Transverse colon (tissue), 4 donors: ENCODE measurements around the gene FAM120B. TPM values are rescaled to one million over a fixed set of nuclear protein-coding genes. Genes with fewer than 3 reads are reported as not detected.

Source experiments
- DNase-seq: peaks from one replicate; pipeline ENCODE4 v3.0.0-alpha.2; 2019
- H3K27ac ChIP-seq, 4 donors: fragments of 200-600 bp; sonication (generic); 2 replicates each; pipeline ENCODE4 v1.5.1; 2016 to 2018; ENCODE audit warnings: inconsistent platforms in 4 of 4
- H3K27me3 ChIP-seq: fragments of 200-600 bp; sonication (generic); 2 replicates; pipeline ENCODE4 v1.5.1; 2017; ENCODE audit warnings: inconsistent platforms
- H3K36me3 ChIP-seq, 4 donors: fragments of 200-600 bp; sonication (generic); 2 replicates each; pipeline ENCODE4 v1.5.1; 2017 to 2019; ENCODE audit warnings: inconsistent platforms in 4 of 4
- H3K4me1 ChIP-seq, 4 donors: fragments of 200-600 bp; sonication (generic); 2 replicates each; pipeline ENCODE4 v1.5.1; 2017 to 2020; ENCODE audit warnings: inconsistent platforms in 4 of 4
- H3K4me3 ChIP-seq, 4 donors: fragments of 200-600 bp; sonication (generic); 1 replicate in 1 of 4; 2 replicates in 3 of 4; pipeline versions ENCODE4 v1.5.1 to v1.6.1; 2017 to 2019; ENCODE audit warnings: inconsistent platforms in 4 of 4
- H3K9me3 ChIP-seq, 2 donors: fragments of 200-600 bp; sonication (generic); 2 replicates each; pipeline ENCODE4 v1.5.1; 2017 to 2019; ENCODE audit warnings: inconsistent platforms in 2 of 2
- EP300 ChIP-seq: sonication (generic); formaldehyde crosslinking; IDR thresholded peaks from one replicate; pipeline ENCODE4 v1.6.1; 2017; ENCODE audit warnings: antibody characterized with exemption, low read depth
- POLR2A ChIP-seq: fragments of 450-650 bp; IDR thresholded peaks from one replicate; pipeline ENCODE4 v1.6.1; 2016; ENCODE audit warnings: antibody characterized with exemption, mild to moderate bottlenecking, moderate library complexity
- POLR2AphosphoS5 ChIP-seq, 3 donors: sonication (generic); formaldehyde crosslinking; IDR thresholded peaks; one replicate each; pipeline ENCODE4 v1.6.1; 2016; ENCODE audit warnings: antibody characterized with exemption in 3 of 3
- WGBS, 2 donors: methylation state at CpG; one replicate each; pipeline ENCODE4 v1.1.5; 2018; ENCODE audit warnings: low coverage in 1 of 2; 5-methylcytosine and 5-hydroxymethylcytosine counted together
- in situ Hi-C, 4 donors: fragments of 200-750 bp; cut with MboI; loops; one replicate each; pipeline versions ENCODE4 v1.15.0 to v1.15.1; 2017; ENCODE audit warnings: low sequenced_read_pairs in 3 of 4, low pct_ligation_motif_present in 1 of 4, low pct_unique_long_range_greater_than_20kb in 1 of 4
- intact Hi-C: fragments of 100-400 bp; cut with DNase I; formaldehyde crosslinking; loops from one replicate; pipeline ENCODE4 v1.15.1; 2023; ENCODE audit warnings: low total_unique reads
- total RNA-seq, 4 donors: library from RNA; depleted of rRNA; stranded (reverse); fragments of >200 nt; gene quantifications; one replicate each; pipeline ENCODE4 v1.1.0, GENCODE V29; 2016
- TF ChIP-seq, protein P1 (sequence below), 5 experiments: fragments of 200-600 bp in 3 of 5; fragments of 450-650 bp in 2 of 5; sonication (generic) in 3 of 5; IDR thresholded peaks; 1 replicate in 2 of 5; 2 replicates in 3 of 5; pipeline ENCODE4 v1.5.1; 2016 to 2017; ENCODE audit warnings: antibody characterized with exemption in 5 of 5, inconsistent platforms in 3 of 5, mild to moderate bottlenecking in 2 of 5, moderate library complexity in 1 of 5

FAM120B gene
- total RNA-seq, 4 donors from 2014 or later, result 24.7 to 35.9 (median 26.7) TPM

GRCh38 chr6:170438861-170439260, 132.3 kb downstream of the FAM120B start:
- Histone ChIP-seq H3K4me1 (peaks cover 0 to 9% (median 6%) of the 10 kb centered on the region in 4 donors), H3K27me3 (no peaks in the 10 kb centered on the region), H3K36me3 (no peaks in the 10 kb centered on the region), H3K27ac (no peak overlapping the region), H3K9me3 (no peaks in the 10 kb centered on the region), H3K4me3 (no peak overlapping the region)
- TF ChIP-seq POLR2AphosphoS5 (IDR thresholded peaks at IDR 0.05) (no peak), EP300 (no peak), POLR2A (no peak)
- TF ChIP-seq, protein P1, sequence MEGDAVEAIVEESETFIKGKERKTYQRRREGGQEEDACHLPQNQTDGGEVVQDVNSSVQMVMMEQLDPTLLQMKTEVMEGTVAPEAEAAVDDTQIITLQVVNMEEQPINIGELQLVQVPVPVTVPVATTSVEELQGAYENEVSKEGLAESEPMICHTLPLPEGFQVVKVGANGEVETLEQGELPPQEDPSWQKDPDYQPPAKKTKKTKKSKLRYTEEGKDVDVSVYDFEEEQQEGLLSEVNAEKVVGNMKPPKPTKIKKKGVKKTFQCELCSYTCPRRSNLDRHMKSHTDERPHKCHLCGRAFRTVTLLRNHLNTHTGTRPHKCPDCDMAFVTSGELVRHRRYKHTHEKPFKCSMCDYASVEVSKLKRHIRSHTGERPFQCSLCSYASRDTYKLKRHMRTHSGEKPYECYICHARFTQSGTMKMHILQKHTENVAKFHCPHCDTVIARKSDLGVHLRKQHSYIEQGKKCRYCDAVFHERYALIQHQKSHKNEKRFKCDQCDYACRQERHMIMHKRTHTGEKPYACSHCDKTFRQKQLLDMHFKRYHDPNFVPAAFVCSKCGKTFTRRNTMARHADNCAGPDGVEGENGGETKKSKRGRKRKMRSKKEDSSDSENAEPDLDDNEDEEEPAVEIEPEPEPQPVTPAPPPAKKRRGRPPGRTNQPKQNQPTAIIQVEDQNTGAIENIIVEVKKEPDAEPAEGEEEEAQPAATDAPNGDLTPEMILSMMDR (IDR thresholded peaks at IDR 0.05), result no peak
- in situ Hi-C loops, result no loop called here
- no peak for DNase-seq
- intact Hi-C loops, result no loop called here

GRCh38 chr6:170439366-170440361, 133.1 kb downstream of the FAM120B start:
- H3K27me3 ChIP-seq, result no peaks in the 10 kb centered on the region
- in situ Hi-C loops, result no loop called here
- DNase-seq, result no peak
- H3K9me3 ChIP-seq, result no peaks in the 10 kb centered on the region
- intact Hi-C loops, result no loop called here
- TF ChIP-seq POLR2AphosphoS5 (IDR thresholded peaks at IDR 0.05) (no peak), EP300 (no peak), POLR2A (no peak)
- TF ChIP-seq, protein P1 (IDR thresholded peaks at IDR 0.05), result no peak
- no peak overlapping the region for H3K27ac ChIP-seq
- no peak overlapping the region for H3K4me3 ChIP-seq
- peaks cover 0 to 9% (median 6%) of the 10 kb centered on the region in 4 donors for H3K4me1 ChIP-seq
- WGBS, 2 donors, result 85 to 100% methylated on average over 1 to 18 of the region's 21 CpGs
- H3K36me3 ChIP-seq, result no peaks in the 10 kb centered on the region

DNA sequence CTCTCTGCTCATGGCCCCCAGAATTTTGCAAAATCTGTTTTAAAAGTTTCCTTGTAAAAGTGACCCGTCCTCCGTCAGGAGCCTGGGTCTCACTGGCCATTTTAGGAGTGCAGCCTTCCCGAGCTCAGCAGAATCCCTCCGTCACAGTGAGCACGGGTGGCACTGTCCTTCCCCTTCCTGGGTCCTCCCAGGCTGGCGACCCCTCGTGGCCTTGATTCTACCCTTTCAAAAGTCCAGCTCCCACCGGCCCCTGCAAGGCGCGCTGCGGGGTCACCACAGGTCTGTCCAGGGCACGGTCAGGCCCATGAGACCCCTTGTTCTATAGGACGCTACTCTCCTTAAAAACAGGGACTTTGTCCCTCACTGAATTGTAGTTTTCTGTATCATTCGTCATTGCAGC, 133.9 kb downstream of the FAM120B start:
- Histone ChIP-seq H3K9me3 (no peaks in the 10 kb centered on the region), H3K27ac (no peak overlapping the region), H3K4me3 (no peak overlapping the region), H3K4me1 (peaks cover 0 to 9% (median 6%) of the 10 kb centered on the region in 4 donors), H3K27me3 (no peaks in the 10 kb centered on the region), H3K36me3 (no peaks in the 10 kb centered on the region)
- TF ChIP-seq POLR2AphosphoS5 (IDR thresholded peaks at IDR 0.05) (no peak), POLR2A (no peak), EP300 (no peak)
- TF ChIP-seq, protein P1 (IDR thresholded peaks at IDR 0.05), result no peak
- WGBS, 2 donors, result 60 to 95% methylated on average over 1 to 14 of the region's 14 CpGs
- in situ Hi-C loops (no loop called here), intact Hi-C loops (no loop called here)
- no peak for DNase-seq

GRCh38 chr6:170441316-170441715, 134.8 kb downstream of the FAM120B start:
- WGBS, 2 donors, result 65 to 71% methylated on average over 3 of the region's 3 CpGs
- H3K36me3 ChIP-seq, result no peaks in the 10 kb centered on the region
- in situ Hi-C loops, result no loop called here
- no peak for DNase-seq
- no peak overlapping the region for H3K27ac ChIP-seq
- no peak for TF ChIP-seq POLR2A
- no peak for TF ChIP-seq EP300
- no peak for TF ChIP-seq POLR2AphosphoS5 (IDR thresholded peaks at IDR 0.05)
- TF ChIP-seq, protein P1 (IDR thresholded peaks at IDR 0.05), result no peak
- H3K9me3 ChIP-seq, result no peaks in the 10 kb centered on the region
- H3K4me1 ChIP-seq, result peaks cover 0 to 9% (median 6%) of the 10 kb centered on the region in 4 donors
- intact Hi-C loops, result no loop called here
- H3K4me3 ChIP-seq, result no peak overlapping the region
- no peaks in the 10 kb centered on the region for H3K27me3 ChIP-seq
